ENCODE data around the gene RND1. TPM values are rescaled to one million over a fixed set of nuclear protein-coding genes. Genes with fewer than 3 reads are reported as not detected.
A peak's percentile ranks its signal among the peaks of the same experiment; 100 is the strongest.

Gene RND1
- polyA plus RNA-seq, 10 donors, result 0.16 to 3.6 (median 0.44) TPM

DNA sequence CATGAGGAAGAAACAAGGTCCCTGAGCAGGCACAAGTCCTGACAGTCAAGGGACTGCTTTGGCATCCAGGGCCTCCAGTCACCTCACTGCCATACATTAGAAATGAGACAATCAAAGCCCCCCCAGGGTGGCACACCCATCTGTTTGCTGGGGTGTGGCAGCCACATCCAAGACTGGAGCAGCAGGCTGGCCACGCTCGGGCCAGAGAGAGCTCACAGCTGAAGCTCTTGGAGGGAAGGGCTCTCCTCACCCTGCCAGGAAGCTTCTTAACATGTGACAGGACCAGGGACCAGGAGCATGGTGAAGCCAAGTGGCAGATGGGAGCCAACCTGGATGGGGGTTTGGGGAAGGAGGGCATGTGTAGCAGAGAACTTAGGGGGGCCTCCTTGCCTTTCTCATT lies 37.4 kb downstream of the RND1 start:
- no peak for DNase-seq

DNA sequence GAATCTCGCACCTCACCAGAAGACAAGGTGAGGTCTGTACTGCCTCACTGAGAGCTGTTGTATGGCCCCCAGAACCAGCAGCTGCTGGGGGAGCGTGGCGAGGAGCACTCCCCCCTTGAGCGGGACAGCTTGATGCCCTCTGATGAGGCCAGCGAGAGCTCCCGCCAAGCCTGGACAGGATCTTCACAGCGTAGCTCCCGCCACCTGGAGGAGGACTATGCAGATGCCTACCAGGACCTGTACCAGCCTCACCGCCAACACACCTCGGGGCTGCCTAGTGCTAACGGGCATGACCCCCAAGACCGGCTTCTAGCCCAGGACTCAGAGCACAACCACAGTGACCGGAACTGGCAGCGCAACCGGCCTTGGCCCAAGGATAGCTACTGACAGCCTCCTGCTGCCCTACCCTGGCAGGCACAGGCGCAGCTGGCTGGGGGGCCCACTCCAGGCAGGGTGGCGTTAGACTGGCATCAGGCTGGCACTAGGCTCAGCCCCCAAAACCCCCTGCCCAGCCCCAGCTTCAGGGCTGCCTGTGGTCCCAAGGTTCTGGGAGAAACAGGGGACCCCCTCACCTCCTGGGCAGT lies 38.1 kb downstream of the RND1 start:
- no peak for DNase-seq

DNA sequence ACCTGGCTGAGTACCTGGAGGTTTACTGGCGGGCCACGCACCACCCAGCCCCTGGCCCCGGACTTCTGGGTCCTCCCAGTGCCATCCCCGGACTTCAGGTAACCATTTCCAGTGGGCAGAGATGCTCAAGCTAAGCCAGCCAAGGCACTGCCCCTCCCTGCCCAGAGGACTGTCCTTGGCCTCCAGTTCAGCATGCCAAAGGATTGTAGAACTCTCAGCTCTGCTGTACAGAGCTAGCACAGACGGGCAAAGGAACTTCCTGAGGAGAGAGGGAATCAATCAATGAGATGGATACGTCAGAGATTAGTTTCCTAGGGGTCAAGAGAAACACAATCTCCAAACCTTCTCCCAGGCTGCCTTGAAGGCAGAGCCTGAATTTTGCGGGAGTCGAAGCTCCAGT lies 38.6 kb downstream of the RND1 start:
- DNase-seq, result no peak

GRCh38 chr12:48826209-48826855 lies 39.3 kb downstream of the RND1 start:
- DNase-seq, result no peak

- no peak for DNase-seq
Observed at GRCh38 chr12:48824905-48825304, 40.8 kb downstream of the RND1 start.

GRCh38 chr12:48824112-48824511 lies 41.6 kb downstream of the RND1 start:
- DNase-seq, result no peak

DNA sequence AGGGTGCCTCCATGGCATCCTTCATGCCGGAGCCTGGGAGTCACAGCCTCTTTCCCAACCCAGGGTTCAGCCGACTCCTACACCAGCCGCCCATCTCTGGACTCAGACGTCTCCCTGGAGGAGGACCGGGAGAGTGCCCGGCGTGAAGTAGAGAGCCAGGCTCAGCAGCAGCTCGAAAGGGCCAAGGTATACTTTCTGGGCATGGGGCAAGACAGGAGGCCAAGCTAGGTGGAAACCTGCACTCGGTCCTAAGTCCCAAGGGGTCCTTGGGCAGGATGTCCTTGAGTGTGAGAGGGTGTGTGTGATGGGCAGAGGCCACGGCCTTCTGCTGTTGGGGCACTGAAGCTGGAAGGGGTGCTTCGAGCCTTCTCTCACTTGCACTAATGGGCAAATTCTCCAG lies 42.4 kb downstream of the RND1 start:
- no peak for DNase-seq

GRCh38 chr12:48822711-48823110 lies 43.0 kb downstream of the RND1 start:
- DNase-seq, result no peak

DNA sequence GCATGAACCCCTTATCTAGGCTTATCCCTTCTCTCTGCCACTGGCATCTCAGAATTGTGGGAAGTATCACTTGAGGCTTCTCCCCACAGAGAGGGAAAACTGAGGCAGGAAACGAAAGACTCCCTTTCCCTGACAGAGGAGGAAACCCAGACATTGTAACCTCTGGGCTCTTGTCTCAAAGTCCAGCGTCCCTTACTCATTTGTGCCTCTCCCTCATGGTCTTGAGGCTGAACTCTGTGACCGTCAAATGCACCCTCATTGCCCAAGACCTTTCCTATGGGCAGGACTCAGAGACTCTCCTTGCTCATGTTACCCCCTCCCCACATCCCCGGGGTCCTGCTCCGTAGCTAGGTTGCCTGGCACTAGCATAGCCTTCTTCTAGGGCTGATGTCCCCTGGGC lies 43.5 kb downstream of the RND1 start:
- no peak for DNase-seq

GRCh38 chr12:48819986-48820725 lies 45.5 kb downstream of the RND1 start:
- no peak for DNase-seq

- no peak for DNase-seq
Observed at GRCh38 chr12:48818831-48819590, 46.7 kb downstream of the RND1 start.

DNA sequence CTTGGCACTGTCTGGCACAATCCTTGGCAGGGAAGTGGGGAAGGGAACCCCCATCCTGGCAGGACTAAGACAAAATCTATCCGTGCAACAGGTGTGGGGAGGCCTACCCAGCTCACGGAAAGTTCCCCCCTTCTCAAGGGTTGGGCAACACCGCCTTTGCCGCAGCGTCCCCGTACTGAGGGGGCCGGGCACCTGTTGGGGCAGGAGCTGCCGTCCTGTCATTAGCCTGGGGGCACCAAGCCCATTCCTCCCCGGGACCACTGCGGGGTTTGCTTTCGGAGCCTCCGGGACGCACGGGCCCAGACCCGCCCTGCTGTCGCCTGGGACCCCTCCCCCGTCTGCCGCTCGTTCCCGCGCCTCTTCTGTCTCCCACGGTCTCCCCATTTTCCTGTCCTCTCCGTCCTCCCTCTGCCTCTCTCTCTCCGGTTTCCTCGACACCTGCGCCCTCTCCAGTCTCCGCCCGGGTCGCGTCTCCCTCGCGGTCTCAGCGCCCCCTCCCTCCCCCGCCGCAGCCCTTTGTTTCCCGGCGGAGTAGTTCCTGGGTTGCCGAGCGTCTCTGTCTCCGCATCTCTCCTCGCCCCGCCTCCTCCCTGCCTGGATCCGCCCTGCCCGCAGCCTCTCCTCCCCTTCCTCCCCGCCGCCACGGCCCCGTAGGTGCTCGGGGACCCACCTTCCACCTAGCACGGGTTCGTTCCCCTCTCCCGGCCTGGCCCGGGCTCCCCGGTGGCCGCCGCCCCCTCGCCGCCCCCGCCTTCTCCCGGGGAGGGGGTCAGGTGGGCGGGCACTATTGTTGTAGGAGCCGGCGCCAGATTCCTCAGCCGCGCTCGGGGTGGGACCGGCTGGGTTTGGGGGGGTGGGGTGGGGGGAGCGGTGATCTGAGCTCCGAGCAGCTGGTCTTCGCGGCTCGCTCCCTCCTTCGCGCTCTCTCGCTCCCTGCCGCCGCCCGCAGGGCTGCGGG lies 47.5 kb downstream of the RND1 start, which contains the start of gene CACNB3:
TSS of gene CACNB3 (plus strand) at position 624 of the 958 bp plus-strand sequence. CDS start 434 bp downstream, outside the sequence.
- DNase-seq, result peak in 2 of 3 donors; percentile 66 to 87

DNA sequence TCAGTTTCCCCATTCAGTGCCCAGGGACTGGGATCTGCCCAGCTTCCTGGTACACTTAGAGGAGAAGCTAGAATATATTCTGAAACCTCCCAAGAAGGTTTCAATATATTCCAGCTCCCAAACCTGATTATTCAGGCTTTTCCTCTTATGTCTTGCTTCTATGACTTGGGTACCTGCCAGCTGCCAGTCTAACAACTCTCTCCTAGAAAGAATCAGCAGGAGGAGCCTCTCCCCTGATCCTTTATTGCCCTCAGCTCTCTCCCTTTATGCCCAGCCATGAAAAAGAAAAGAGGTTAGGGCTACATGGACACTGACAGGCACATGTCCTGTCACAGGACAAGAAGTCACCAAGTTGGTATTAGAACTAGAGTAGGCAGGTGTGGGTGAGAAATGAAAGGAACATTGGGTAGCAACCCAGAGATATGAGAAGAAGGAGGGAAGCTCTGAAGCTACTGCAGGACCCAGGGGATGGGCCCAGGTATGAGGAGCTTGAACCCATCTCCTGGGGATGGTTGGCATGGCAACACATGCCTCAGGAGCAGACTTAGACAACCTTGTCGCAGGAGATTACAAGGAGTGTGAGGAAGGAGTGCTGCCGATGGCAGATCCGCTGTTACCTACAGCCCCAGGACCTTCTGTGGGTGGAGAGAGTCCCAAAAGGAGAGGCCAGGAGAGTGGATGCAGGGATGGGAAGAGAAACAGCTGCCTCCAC lies 49.4 kb downstream of the RND1 start:
- peak in 1 of 3 donors; percentile 36 for DNase-seq

- peak; percentile 81 to 96 (median 87) for DNase-seq
Observed at GRCh38 chr12:48815126-48816110, 50.3 kb downstream of the RND1 start.

GRCh38 chr12:48814262-48815125 lies 51.2 kb downstream of the RND1 start:
- DNase-seq, result peak; percentile 63 to 88 (median 81)

GRCh38 chr12:48813465-48814261 lies 52.0 kb downstream of the RND1 start:
- peak in 2 of 3 donors; percentile 30 to 67 for DNase-seq

DNA sequence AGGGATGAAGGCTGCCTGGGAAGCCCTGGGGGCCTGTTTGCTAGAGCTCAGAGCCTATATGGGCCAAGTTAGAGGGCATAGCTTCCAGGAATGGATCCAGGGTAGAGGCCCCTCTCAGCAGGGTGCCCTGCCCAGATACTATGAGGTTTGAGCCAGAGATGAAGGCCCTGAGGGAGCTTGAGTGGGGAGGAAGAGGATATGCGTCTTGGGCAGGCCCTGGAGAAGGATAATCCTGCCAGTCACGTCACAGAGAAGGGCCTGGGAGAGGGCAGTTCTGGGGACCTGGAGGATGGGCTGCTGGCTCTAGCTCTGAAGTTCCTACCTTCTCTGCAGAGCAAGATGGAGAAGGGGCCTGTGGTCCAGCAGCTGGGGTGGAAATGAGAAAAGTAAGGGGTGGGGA lies 53.3 kb downstream of the RND1 start:
- DNase-seq, result no peak

Measured in muscle of back (tissue), 11 donors.